ENCODE data around the gene CD79B. TPM values are rescaled to one million over a fixed set of nuclear protein-coding genes. Genes with fewer than 3 reads are reported as not detected.
A peak's percentile ranks its signal among the peaks of the same experiment; 100 is the strongest.

The CD79B gene
- total and polyA plus RNA-seq, 9 of the 15 experiments (the other 6 are each of a cell fraction or from before 2014, with no cell fraction given) = 0.15 to 0.62 (median 0.44) TPM; not detected in 2

DNA sequence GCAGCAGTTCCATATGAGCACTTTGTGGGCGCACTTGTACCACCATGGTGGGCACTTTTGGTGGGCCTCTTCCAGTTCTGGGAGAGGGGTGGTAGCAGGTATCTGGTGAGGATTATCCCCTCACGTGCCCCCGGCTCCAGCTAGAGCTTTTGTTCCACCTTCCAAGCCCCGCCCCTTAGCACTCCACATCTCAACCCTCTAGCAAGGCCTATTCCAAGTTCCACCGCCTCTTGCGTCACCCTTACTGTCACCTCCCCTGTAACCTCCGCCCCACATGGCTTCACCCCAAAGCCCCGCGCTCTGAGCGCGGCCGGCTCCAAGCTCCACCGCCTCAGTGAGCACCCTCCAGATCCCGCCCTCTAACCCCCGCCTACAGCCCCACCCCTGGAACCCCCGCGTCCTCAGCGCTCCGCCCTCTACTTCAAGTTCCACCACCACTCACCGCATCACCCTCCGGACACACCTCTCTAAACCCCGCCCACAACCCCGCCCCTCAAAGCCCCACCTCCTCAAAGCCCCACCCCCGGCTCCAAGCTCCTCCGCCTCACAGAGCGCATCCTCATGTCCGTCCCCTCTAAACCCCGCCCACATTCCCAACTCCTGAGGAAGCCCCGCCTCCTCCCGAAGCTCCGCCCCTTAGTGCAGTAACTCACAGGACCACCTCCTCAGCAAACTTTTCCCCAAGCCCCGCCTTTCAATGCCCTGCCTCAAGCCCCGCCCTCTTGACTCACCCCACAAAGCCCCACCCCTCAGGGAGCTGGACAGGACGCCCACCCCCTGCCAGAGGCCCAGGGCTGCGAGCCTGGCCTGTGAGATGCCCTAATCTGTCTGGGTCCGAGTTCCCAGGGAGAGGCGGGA is 29.5 kb upstream of the CD79B start (continued):
- TF ChIP-seq, protein P1, sequence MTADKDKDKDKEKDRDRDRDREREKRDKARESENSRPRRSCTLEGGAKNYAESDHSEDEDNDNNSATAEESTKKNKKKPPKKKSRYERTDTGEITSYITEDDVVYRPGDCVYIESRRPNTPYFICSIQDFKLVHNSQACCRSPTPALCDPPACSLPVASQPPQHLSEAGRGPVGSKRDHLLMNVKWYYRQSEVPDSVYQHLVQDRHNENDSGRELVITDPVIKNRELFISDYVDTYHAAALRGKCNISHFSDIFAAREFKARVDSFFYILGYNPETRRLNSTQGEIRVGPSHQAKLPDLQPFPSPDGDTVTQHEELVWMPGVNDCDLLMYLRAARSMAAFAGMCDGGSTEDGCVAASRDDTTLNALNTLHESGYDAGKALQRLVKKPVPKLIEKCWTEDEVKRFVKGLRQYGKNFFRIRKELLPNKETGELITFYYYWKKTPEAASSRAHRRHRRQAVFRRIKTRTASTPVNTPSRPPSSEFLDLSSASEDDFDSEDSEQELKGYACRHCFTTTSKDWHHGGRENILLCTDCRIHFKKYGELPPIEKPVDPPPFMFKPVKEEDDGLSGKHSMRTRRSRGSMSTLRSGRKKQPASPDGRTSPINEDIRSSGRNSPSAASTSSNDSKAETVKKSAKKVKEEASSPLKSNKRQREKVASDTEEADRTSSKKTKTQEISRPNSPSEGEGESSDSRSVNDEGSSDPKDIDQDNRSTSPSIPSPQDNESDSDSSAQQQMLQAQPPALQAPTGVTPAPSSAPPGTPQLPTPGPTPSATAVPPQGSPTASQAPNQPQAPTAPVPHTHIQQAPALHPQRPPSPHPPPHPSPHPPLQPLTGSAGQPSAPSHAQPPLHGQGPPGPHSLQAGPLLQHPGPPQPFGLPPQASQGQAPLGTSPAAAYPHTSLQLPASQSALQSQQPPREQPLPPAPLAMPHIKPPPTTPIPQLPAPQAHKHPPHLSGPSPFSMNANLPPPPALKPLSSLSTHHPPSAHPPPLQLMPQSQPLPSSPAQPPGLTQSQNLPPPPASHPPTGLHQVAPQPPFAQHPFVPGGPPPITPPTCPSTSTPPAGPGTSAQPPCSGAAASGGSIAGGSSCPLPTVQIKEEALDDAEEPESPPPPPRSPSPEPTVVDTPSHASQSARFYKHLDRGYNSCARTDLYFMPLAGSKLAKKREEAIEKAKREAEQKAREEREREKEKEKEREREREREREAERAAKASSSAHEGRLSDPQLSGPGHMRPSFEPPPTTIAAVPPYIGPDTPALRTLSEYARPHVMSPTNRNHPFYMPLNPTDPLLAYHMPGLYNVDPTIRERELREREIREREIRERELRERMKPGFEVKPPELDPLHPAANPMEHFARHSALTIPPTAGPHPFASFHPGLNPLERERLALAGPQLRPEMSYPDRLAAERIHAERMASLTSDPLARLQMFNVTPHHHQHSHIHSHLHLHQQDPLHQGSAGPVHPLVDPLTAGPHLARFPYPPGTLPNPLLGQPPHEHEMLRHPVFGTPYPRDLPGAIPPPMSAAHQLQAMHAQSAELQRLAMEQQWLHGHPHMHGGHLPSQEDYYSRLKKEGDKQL (CRISPR knock-in tag; IDR thresholded peaks at IDR 0.05; ENCODE audit: borderline replicate concordance) = no peak
- TF ChIP-seq EP300 (IDR thresholded peaks at IDR 0.05; ENCODE audit: low read length) (no peak), MECOM (CRISPR knock-in tag; IDR thresholded peaks at IDR 0.05) (no peak), RBM22 (IDR thresholded peaks at IDR 0.05; ENCODE audit: low read depth, low read length, poor library complexity, severe bottlenecking) (no peak), ELK1 (CRISPR knock-in tag; IDR thresholded peaks at IDR 0.05) (no peak), ESRRB (CRISPR knock-in tag; IDR thresholded peaks at IDR 0.05; ENCODE audit: borderline replicate concordance) (no peak), RCOR1 (IDR thresholded peaks at IDR 0.05; ENCODE audit: borderline replicate concordance in 1 of 2, low read depth in 2 of 2, low read length in 2 of 2) (no peak), PRDM10 (IDR thresholded peaks at IDR 0.05; ENCODE audit: partially characterized antibody) (peak; percentile 90), RFX7 (CRISPR knock-in tag; IDR thresholded peaks at IDR 0.05) (no peak), SNRNP70 (optimal IDR thresholded peaks at IDR 0.05; ENCODE audit: low read depth, low read length) (no peak), CBFA2T2 (conservative IDR thresholded peaks at IDR 0.05) (no peak), NFATC3 (IDR thresholded peaks at IDR 0.05) (no peak), TAF7 (tag; IDR thresholded peaks at IDR 0.05) (no peak), SMAD1 (IDR thresholded peaks at IDR 0.05; ENCODE audit: low read depth, low read length, partially characterized antibody) (no peak), ZC3H8 (IDR thresholded peaks at IDR 0.05) (no peak)
- TF ChIP-seq, protein P2, sequence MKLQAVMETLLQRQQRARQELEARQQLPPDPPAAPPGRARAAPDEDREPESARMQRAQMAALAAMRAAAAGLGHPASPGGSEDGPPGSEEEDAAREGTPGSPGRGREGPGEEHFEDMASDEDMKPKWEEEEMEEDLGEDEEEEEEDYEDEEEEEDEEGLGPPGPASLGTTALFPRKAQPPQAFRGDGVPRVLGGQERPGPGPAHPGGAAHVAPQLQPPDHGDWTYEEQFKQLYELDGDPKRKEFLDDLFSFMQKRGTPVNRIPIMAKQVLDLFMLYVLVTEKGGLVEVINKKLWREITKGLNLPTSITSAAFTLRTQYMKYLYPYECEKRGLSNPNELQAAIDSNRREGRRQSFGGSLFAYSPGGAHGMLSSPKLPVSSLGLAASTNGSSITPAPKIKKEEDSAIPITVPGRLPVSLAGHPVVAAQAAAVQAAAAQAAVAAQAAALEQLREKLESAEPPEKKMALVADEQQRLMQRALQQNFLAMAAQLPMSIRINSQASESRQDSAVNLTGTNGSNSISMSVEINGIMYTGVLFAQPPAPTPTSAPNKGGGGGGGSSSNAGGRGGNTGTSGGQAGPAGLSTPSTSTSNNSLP (IDR thresholded peaks at IDR 0.05; ENCODE audit: borderline replicate concordance, low read depth, low read length) = no peak
